Testis (tissue), 3 donors: Measurements from ENCODE around the gene GLI3. TPM values are rescaled to one million over a fixed set of nuclear protein-coding genes. Genes with fewer than 3 reads are reported as not detected.

Source experiments
- DNase-seq: peaks from one replicate; pipeline ENCODE4 v3.0.0-alpha.2; 2019
- H3K27ac ChIP-seq, 2 donors: fragments of 200-600 bp; sonication (generic); one replicate each; pipeline ENCODE4 v1.5.1; 2019
- H3K27me3 ChIP-seq: fragments of 200-600 bp; sonication (generic); one replicate; pipeline ENCODE4 v1.5.1; 2019
- H3K36me3 ChIP-seq: fragments of 200-600 bp; sonication (generic); one replicate; pipeline ENCODE4 v1.5.1; 2017; ENCODE audit warnings: low read depth; ENCODE audit errors: missing control alignments
- H3K4me1 ChIP-seq: fragments of 200-600 bp; sonication (generic); one replicate; pipeline ENCODE4 v1.5.1; 2019
- H3K4me3 ChIP-seq, 2 donors: fragments of 200-600 bp; sonication (generic); one replicate each; pipeline ENCODE4 v1.5.1; 2017 to 2019
- H3K9me3 ChIP-seq: fragments of 200-600 bp; sonication (generic); one replicate; pipeline ENCODE4 v1.5.1; 2017
- POLR2A ChIP-seq: fragments of 450-650 bp; IDR thresholded peaks from one replicate; pipeline ENCODE4 v1.6.1; 2017; ENCODE audit warnings: antibody characterized with exemption, mild to moderate bottlenecking, moderate library complexity
- WGBS, 2 donors: methylation state at CpG; one replicate each; pipeline ENCODE4 v1.1.5; 2018; 5-methylcytosine and 5-hydroxymethylcytosine counted together
- intact Hi-C: fragments of 100-400 bp; cut with DNase I; formaldehyde crosslinking; loops from one replicate; pipeline ENCODE4 v1.15.1; 2023; ENCODE audit warnings: low total_unique reads
- polyA plus RNA-seq: library from polyadenylated mRNA; stranded (reverse); fragments of 350-450 nt; fragmentation: Illumina TruSeq; extraction: RNeasy Lipid Tissue Mini Kit (QIAGEN cat#74804); gene quantifications from one replicate; pipeline ENCODE4 v1.2.3, GENCODE V29; 2014; ENCODE audit warnings: low read depth, low replicate concordance; ENCODE audit not compliant: insufficient read depth
- total RNA-seq, 2 donors: library from RNA; depleted of rRNA; stranded (reverse); fragments of >200 nt; gene quantifications; one replicate each; pipeline ENCODE4 v1.2.3, GENCODE V29; 2016
- TF ChIP-seq, protein P1 (sequence below), 3 experiments: fragments of 450-650 bp in 2 of 3; fragments of 200-600 bp in 1 of 3; sonication (generic) in 1 of 3; IDR thresholded peaks; one replicate each; pipeline ENCODE4 v1.5.1; 2016 to 2019; ENCODE audit warnings: antibody characterized with exemption in 3 of 3, mild to moderate bottlenecking in 2 of 3, moderate library complexity in 1 of 3

GLI3 gene
- total and polyA plus RNA-seq, 3 donors from 2014 or later: 3.8 to 7.3 (median 5.0) TPM

DNA sequence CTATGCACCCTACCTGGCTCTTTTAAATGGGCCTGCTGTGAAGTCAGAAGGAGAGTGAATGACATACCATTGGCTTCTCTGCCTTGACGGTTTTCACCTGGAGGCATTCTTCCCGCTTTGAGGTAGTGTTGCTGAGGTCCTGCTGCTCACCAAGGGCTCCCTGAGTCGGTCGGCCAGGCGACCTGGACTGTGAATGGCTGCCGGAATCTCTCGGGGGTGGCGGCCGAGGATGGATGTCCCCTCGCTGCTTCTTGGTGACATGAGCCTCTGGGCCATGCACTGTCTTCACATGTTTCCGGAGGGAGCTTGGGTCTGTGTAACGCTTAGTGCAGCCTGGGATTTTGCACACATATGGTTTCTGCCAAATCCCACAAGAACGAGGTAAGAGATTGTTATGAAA lies 264.7 kb downstream of the GLI3 start:
- no peaks in the 10 kb centered on the region for H3K9me3 ChIP-seq
- H3K4me3 ChIP-seq: no peak overlapping the region
- TF ChIP-seq POLR2A: no peak
- TF ChIP-seq, protein P1, sequence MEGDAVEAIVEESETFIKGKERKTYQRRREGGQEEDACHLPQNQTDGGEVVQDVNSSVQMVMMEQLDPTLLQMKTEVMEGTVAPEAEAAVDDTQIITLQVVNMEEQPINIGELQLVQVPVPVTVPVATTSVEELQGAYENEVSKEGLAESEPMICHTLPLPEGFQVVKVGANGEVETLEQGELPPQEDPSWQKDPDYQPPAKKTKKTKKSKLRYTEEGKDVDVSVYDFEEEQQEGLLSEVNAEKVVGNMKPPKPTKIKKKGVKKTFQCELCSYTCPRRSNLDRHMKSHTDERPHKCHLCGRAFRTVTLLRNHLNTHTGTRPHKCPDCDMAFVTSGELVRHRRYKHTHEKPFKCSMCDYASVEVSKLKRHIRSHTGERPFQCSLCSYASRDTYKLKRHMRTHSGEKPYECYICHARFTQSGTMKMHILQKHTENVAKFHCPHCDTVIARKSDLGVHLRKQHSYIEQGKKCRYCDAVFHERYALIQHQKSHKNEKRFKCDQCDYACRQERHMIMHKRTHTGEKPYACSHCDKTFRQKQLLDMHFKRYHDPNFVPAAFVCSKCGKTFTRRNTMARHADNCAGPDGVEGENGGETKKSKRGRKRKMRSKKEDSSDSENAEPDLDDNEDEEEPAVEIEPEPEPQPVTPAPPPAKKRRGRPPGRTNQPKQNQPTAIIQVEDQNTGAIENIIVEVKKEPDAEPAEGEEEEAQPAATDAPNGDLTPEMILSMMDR (IDR thresholded peaks at IDR 0.05): no peak
- no peak overlapping the region for H3K27ac ChIP-seq
- 95 to 98% methylated on average over 10 to 13 of the region's 13 CpGs for WGBS, 2 donors
- intact Hi-C loops: loop anchor here (10.0 kb wide), 1 partner anchor 863 kb away; no protein-coding TSS in a partner anchor
- H3K4me1 ChIP-seq: no peaks in the 10 kb centered on the region
- H3K36me3 ChIP-seq: no peaks in the 10 kb centered on the region
- no peak for DNase-seq
- H3K27me3 ChIP-seq: no peaks in the 10 kb centered on the region

DNA sequence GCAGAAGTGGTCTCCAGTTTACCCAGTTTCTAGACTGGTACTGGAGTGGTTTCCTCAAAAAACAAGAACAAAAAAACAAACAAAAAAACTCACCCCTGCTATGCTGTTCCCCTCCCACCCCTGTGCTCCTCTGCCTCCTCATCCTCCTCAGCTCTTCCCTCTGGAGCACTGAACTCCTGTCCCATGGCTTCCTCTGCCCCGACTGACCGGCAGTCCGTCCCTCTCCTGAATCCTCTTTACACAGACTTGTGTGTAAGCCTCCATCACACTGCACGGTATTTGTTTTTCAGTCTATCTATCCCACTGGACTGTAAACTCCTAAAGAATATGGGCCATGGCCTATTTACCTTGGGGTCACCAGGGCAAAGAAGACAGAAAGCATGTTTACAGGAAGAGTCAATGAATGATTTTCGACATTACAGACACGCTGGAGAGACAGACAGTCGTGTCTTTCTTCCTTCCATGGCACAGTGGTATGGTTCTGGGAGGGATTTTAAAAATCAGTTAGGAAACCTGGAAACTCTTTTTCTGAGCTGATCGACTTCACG lies 265.3 kb downstream of the GLI3 start:
- WGBS, 2 donors: 97% methylated on average over 9 of the region's 9 CpGs
- Histone ChIP-seq H3K27me3 (no peaks in the 10 kb centered on the region), H3K9me3 (no peaks in the 10 kb centered on the region), H3K4me3 (no peak overlapping the region), H3K4me1 (no peaks in the 10 kb centered on the region), H3K36me3 (no peaks in the 10 kb centered on the region), H3K27ac (no peak overlapping the region)
- no peak for DNase-seq
- TF ChIP-seq, protein P1 (IDR thresholded peaks at IDR 0.05): no peak
- no peak for TF ChIP-seq POLR2A
- intact Hi-C loops: loop anchor here (10.0 kb wide), 1 partner anchor 863 kb away; no protein-coding TSS in a partner anchor

DNA sequence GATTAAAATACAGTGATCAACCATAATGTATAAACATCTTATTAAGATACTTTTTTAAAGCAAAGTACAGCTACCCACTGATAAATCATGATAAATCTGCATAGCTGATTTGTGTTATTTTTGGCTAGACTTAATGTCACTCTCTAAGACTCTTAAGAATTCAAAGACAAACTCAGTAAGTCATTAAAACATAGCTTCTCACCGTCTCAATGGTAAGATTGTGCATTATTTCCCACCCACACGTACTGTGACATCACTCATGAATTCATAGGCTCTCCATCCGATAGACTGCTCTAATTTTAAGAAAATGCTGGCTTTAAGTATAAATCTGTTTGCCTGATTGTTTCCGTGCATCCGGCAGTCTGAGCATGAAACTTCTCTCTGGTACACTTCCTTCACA lies 266.1 kb downstream of the GLI3 start:
- intact Hi-C loops: loop anchor here (10.0 kb wide), 1 partner anchor 864 kb away; no protein-coding TSS in a partner anchor

DNA sequence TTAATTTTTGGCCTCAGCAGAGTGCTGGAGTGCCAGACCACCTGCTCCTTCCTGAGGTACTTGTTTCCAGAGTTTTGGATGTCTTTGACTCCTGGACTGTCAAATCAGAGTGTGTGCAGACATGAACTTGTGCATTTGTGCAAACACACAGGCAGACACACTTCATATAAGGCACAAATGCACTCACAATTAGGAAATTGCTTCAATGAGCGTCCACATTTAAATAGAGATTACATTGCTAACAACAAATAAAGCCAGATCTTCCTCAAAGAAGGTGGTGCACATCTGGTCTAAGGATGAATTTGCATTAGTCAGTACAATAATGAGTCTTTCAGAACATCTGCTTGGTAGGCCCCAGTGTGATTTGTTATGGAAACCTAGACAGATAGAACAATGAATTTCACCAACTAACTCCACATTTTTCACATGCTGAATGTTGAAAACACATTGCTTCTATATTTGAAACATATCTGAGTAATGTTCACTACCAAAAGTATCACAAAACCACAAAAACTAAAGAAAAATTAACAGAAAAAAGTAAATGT lies 267.4 kb downstream of the GLI3 start:
- Histone ChIP-seq H3K27ac (no peak overlapping the region), H3K4me1 (no peaks in the 10 kb centered on the region), H3K27me3 (no peaks in the 10 kb centered on the region), H3K36me3 (no peaks in the 10 kb centered on the region), H3K9me3 (no peaks in the 10 kb centered on the region), H3K4me3 (no peak overlapping the region)
- 98 to 100% methylated on average over 1 of the region's 1 CpG for WGBS, 2 donors
- intact Hi-C loops: loop anchor here (10.0 kb wide), 1 partner anchor 865 kb away; no protein-coding TSS in a partner anchor
- DNase-seq: no peak
- TF ChIP-seq, protein P1 (IDR thresholded peaks at IDR 0.05): no peak
- no peak for TF ChIP-seq POLR2A

More for the DNA sequence above, 266.1 kb downstream of the GLI3 start:
- 87 to 95% methylated on average over 5 of the region's 5 CpGs for WGBS, 2 donors
- H3K36me3 ChIP-seq: no peaks in the 10 kb centered on the region
- no peaks in the 10 kb centered on the region for H3K4me1 ChIP-seq
- no peaks in the 10 kb centered on the region for H3K27me3 ChIP-seq
- no peak for TF ChIP-seq POLR2A
- TF ChIP-seq, protein P1 (IDR thresholded peaks at IDR 0.05): no peak
- no peak overlapping the region for H3K4me3 ChIP-seq
- no peak for DNase-seq
- H3K27ac ChIP-seq: no peak overlapping the region
- no peaks in the 10 kb centered on the region for H3K9me3 ChIP-seq

DNA sequence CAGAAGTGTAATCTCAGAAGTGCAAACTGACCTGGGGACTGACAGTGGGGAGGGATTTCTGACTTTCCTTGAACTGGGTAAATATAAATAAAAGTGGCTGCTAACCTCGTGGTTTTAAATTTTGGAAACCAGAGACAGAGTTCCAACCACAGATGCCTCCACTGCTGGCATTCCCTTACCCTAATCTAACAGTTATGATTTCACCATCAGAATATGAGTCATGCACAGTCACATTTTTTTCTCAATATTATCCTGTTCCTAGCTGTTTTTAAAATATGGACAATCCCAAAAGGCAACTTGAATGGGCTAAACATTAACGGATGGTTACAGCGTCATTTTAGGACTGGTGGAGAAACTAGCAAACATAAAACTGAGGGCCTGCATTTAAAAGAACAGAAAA lies 269.9 kb downstream of the GLI3 start:
- DNase-seq: no peak
- 75 to 91% methylated on average over 3 of the region's 3 CpGs for whole genome bisulfite sequencing, 2 donors
- no peaks in the 10 kb centered on the region for H3K4me1 ChIP-seq
- no peaks in the 10 kb centered on the region for H3K36me3 ChIP-seq
- intact Hi-C loops: no loop called here
- H3K27me3 ChIP-seq: no peaks in the 10 kb centered on the region
- H3K9me3 ChIP-seq: no peaks in the 10 kb centered on the region
- TF ChIP-seq POLR2A: no peak
- TF ChIP-seq, protein P1 (IDR thresholded peaks at IDR 0.05): no peak
- no peak overlapping the region for H3K27ac ChIP-seq
- no peak overlapping the region for H3K4me3 ChIP-seq
